Testis (tissue), 2 donors: ENCODE data around the gene NUDT5.

Source experiments
- POLR2A ChIP-seq: fragments of 450-650 bp; IDR thresholded peaks from one replicate; pipeline ENCODE4 v1.6.1; 2017; ENCODE audit warnings: antibody characterized with exemption, mild to moderate bottlenecking, moderate library complexity
- TF ChIP-seq, protein P1 (sequence below), 3 experiments: fragments of 450-650 bp in 2 of 3; fragments of 200-600 bp in 1 of 3; sonication (generic) in 1 of 3; IDR thresholded peaks; one replicate each; pipeline ENCODE4 v1.5.1; 2016 to 2019; ENCODE audit warnings: antibody characterized with exemption in 3 of 3, mild to moderate bottlenecking in 2 of 3, moderate library complexity in 1 of 3

DNA sequence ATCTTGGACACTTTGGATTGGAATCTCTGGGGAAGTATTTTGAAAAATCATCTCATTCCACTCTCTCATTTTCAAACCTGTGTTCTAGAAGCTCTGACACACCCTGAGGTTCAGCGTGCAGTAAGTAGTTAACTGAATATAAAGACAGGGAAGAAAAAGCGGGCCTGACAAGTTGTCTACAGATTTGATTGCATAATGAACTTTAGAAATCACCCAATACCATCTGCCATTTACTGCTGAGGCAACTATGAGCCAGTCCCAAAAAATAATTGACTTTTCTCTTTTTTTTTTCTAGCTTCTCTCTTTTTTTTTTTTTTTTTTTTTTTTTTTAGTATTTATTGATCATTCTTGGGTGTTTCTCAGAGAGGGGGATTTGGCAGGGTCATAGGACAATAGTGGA, 29.8 kb upstream of the NUDT5 start:
- TF ChIP-seq, protein P1, sequence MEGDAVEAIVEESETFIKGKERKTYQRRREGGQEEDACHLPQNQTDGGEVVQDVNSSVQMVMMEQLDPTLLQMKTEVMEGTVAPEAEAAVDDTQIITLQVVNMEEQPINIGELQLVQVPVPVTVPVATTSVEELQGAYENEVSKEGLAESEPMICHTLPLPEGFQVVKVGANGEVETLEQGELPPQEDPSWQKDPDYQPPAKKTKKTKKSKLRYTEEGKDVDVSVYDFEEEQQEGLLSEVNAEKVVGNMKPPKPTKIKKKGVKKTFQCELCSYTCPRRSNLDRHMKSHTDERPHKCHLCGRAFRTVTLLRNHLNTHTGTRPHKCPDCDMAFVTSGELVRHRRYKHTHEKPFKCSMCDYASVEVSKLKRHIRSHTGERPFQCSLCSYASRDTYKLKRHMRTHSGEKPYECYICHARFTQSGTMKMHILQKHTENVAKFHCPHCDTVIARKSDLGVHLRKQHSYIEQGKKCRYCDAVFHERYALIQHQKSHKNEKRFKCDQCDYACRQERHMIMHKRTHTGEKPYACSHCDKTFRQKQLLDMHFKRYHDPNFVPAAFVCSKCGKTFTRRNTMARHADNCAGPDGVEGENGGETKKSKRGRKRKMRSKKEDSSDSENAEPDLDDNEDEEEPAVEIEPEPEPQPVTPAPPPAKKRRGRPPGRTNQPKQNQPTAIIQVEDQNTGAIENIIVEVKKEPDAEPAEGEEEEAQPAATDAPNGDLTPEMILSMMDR (IDR thresholded peaks at IDR 0.05) = no peak
- no peak for TF ChIP-seq POLR2A
